Peyer's patch (tissue), 4 donors: ENCODE results near the gene TNFRSF13B.

Experiments
- POLR2A ChIP-seq, 2 donors: fragments of 450-650 bp; IDR thresholded peaks; one replicate each; pipeline ENCODE4 v1.5.1; 2017; ENCODE audit warnings: antibody characterized with exemption in 2 of 2, mild to moderate bottlenecking in 2 of 2, moderate library complexity in 2 of 2
- TF ChIP-seq, protein P1 (sequence below), 6 experiments: fragments of 450-650 bp in 4 of 6; fragments of 200-600 bp in 2 of 6; sonication (generic) in 1 of 6; IDR thresholded peaks; one replicate each; pipeline ENCODE4 v1.5.1; 2017 to 2019; ENCODE audit warnings: antibody characterized with exemption in 6 of 6, mild to moderate bottlenecking in 3 of 6, moderate library complexity in 1 of 6

GRCh38 chr17:16929757-16930520 is 42.0 kb downstream of the TNFRSF13B start:
- TF ChIP-seq, protein P1, sequence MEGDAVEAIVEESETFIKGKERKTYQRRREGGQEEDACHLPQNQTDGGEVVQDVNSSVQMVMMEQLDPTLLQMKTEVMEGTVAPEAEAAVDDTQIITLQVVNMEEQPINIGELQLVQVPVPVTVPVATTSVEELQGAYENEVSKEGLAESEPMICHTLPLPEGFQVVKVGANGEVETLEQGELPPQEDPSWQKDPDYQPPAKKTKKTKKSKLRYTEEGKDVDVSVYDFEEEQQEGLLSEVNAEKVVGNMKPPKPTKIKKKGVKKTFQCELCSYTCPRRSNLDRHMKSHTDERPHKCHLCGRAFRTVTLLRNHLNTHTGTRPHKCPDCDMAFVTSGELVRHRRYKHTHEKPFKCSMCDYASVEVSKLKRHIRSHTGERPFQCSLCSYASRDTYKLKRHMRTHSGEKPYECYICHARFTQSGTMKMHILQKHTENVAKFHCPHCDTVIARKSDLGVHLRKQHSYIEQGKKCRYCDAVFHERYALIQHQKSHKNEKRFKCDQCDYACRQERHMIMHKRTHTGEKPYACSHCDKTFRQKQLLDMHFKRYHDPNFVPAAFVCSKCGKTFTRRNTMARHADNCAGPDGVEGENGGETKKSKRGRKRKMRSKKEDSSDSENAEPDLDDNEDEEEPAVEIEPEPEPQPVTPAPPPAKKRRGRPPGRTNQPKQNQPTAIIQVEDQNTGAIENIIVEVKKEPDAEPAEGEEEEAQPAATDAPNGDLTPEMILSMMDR (IDR thresholded peaks at IDR 0.05) = no peak
- no peak for TF ChIP-seq POLR2A (IDR thresholded peaks at IDR 0.05)
